ENCODE results near the gene CCDC86. TPM values are rescaled to one million over a fixed set of nuclear protein-coding genes. Genes with fewer than 3 reads are reported as not detected.

CCDC86 gene
- total and polyA plus RNA-seq, 12 donors, result 14.7 to 52.4 (median 29.8) TPM

DNA sequence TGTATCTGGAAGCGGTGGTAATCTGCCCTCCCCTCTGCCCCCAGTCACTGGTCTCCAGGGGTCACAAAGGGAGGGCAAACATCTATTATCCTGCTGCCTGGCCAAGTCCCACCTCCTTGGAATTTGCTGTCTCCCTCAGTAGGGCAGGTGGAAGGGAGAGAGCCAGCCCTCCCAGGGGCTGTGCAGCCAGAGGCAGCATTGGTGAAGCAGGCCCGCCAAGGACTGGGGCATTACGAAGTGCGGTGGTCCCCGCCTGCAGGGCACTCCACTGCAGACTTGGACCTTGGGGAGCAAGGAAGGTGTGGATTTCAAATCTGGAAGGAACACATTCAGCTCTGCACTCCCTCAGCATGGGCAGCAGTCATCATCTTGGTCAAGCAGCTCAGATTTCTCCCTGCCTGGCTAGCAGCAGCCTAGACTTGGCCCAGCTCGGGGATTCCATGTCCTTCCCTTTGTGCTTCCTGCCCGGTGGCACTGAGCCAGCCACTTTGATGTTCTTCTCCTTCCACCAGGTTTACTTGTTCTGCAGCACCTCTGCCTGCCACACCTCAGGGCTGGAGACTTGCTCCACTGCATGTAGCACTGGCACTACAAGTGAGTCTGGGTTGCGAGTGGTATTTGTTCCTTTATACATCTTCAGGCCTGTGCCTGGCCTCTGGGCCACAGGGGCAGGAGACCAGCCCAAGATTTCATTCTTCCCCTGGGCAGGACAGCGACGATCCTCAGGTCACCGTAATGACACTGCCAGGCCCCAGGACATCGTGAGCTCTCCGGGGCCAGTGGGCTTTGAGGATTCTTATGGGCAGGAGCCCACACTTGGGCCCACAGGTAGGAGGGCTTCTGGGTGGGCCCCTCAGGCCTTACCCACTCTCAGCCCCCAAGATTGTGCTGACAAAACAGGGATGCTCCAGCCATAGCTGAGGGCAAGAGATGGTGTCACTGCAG is 32.8 kb downstream of the CCDC86 start:
- TF ChIP-seq, protein P1, sequence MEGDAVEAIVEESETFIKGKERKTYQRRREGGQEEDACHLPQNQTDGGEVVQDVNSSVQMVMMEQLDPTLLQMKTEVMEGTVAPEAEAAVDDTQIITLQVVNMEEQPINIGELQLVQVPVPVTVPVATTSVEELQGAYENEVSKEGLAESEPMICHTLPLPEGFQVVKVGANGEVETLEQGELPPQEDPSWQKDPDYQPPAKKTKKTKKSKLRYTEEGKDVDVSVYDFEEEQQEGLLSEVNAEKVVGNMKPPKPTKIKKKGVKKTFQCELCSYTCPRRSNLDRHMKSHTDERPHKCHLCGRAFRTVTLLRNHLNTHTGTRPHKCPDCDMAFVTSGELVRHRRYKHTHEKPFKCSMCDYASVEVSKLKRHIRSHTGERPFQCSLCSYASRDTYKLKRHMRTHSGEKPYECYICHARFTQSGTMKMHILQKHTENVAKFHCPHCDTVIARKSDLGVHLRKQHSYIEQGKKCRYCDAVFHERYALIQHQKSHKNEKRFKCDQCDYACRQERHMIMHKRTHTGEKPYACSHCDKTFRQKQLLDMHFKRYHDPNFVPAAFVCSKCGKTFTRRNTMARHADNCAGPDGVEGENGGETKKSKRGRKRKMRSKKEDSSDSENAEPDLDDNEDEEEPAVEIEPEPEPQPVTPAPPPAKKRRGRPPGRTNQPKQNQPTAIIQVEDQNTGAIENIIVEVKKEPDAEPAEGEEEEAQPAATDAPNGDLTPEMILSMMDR (IDR thresholded peaks at IDR 0.05), result no peak
- no peak for TF ChIP-seq POLR2A (IDR thresholded peaks at IDR 0.05)
- Histone ChIP-seq H3K27me3 (no peaks in the 10 kb centered on the region), H3K9me3 (replicated peaks in 1 of 3) (no peaks in the 10 kb centered on the region), H3K4me3 (no peak overlapping the region), H3K27ac (no peak overlapping the region), H3K36me3 (replicated peaks in 1 of 2) (no peaks in the 10 kb centered on the region), H3K4me1 (replicated peaks in 1 of 2) (peaks cover 0 to 22% of the 10 kb centered on the region in 2 donors)
- 79 to 93% (median 90%) methylated on average over 7 to 13 of the region's 13 CpGs for WGBS, 4 donors
- intact Hi-C loops (cut with DNase I), result no loop called here
- DNase-seq, result peak in 3 of 7 donors; percentile 11 to 51 (median 22)

DNA sequence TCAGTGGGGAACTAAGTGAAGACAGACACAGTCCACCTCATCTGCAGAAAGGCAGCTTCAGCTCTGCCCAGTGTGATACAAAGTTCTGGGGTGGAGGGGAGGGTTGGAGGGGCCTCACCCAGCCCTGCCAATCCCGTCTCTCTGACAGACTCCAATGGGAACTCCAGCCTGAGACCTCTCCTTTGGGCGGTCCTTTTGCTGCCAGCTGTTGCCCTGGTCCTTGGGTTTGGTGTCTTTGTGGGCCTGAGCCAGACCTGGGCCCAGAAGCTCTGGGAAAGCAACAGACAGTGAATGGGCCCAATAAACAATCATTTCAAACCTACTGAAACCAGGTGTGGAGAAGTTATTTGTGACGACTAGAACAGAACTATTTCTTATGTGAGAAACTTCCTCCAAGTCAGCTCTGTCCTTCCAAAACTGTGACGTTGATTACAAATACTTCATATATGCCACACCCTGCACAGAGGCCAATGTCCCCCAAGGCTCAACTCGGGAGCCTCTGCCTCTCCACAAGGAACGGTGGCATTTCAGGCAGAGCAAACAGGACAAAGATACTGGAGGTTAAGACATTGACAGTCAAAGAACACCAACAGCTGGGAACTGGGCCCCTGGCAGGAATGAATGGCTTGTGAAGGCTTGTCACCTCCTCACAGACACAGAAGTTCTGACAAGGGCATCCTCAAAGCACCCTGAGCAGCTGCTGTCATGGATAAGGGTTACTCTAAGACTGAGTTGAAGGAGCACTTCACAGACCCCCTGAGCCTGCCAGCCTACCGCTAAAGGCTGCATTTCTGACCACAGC is 33.7 kb downstream of the CCDC86 start:
- Histone ChIP-seq H3K27me3 (no peaks in the 10 kb centered on the region), H3K4me1 (replicated peaks in 1 of 2) (peaks cover 0 to 22% of the 10 kb centered on the region in 2 donors), H3K27ac (no peak overlapping the region), H3K9me3 (replicated peaks in 1 of 3) (no peaks in the 10 kb centered on the region), H3K36me3 (replicated peaks in 1 of 2) (no peaks in the 10 kb centered on the region), H3K4me3 (no peak overlapping the region)
- intact Hi-C loops (cut with DNase I), result no loop called here
- WGBS, 4 donors, result 85 to 89% (median 87%) methylated on average over 4 to 7 of the region's 7 CpGs
- no peak for TF ChIP-seq POLR2A (IDR thresholded peaks at IDR 0.05)
- TF ChIP-seq, protein P1 (IDR thresholded peaks at IDR 0.05), result no peak
- peak in 2 of 7 donors; percentile 8 to 27 for DNase-seq

DNA sequence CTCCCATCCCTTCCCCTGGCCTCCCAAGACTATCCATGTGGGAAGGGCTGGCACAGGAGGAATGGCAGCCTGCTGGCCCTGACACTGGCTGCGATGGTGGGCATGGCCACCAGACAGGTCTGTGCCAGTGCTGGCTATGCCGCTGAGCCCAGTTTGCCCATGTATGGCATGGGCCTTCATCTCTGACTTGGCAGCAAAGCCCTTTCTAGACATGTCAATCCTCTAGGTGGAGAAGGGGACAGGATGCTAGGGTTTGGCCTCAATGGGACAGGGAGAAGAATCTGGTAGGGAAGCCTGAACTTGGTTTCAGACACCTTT is 34.2 kb downstream of the CCDC86 start:
- intact Hi-C loops (cut with DNase I), result no loop called here
- Histone ChIP-seq H3K27me3 (no peaks in the 10 kb centered on the region), H3K4me3 (no peak overlapping the region), H3K27ac (no peak overlapping the region), H3K36me3 (replicated peaks in 1 of 2) (no peaks in the 10 kb centered on the region), H3K4me1 (replicated peaks in 1 of 2) (peaks cover 0 to 22% of the 10 kb centered on the region in 2 donors), H3K9me3 (replicated peaks in 1 of 3) (no peaks in the 10 kb centered on the region)
- peak in 1 of 7 donors; percentile 27 for DNase-seq
- TF ChIP-seq POLR2A (IDR thresholded peaks at IDR 0.05), result no peak
- TF ChIP-seq, protein P1 (IDR thresholded peaks at IDR 0.05), result no peak
- 80 to 98% (median 95%) methylated on average over 1 to 2 of the region's 2 CpGs; no CpG with 5 or more reads in 1 of the 4 donors for WGBS, 4 donors

All from adrenal gland (tissue), 12 donors.